ENCODE data around the gene CSPG5.

DNA sequence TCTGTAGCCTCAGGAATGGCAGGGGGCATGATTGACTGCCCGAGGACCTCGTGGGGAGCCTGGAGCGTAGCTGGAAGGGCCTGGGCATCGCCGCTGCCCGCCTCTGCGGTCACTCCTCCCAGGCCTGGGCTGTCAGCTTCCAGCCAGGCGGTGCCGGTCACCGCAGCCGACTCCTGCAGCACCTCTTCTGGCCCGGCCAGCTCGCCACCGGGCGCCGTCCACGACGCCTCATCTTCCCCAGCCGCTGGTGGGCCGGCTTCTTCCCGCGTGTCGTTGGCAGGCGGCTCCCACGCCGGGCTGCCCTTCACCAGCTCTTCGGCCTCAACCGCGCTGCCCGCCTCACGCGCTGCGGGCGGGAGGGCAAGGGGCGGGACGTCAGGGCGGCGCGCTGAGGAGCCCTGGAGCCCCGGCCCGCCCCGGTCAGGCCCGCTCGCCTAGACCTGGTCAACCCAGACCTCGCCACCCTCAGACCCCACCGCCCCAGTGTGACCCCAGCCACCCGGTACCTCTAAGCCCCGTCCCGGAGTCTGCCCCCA is 1.0 kb downstream of the CSPG5 start:
- TF ChIP-seq, protein P1, sequence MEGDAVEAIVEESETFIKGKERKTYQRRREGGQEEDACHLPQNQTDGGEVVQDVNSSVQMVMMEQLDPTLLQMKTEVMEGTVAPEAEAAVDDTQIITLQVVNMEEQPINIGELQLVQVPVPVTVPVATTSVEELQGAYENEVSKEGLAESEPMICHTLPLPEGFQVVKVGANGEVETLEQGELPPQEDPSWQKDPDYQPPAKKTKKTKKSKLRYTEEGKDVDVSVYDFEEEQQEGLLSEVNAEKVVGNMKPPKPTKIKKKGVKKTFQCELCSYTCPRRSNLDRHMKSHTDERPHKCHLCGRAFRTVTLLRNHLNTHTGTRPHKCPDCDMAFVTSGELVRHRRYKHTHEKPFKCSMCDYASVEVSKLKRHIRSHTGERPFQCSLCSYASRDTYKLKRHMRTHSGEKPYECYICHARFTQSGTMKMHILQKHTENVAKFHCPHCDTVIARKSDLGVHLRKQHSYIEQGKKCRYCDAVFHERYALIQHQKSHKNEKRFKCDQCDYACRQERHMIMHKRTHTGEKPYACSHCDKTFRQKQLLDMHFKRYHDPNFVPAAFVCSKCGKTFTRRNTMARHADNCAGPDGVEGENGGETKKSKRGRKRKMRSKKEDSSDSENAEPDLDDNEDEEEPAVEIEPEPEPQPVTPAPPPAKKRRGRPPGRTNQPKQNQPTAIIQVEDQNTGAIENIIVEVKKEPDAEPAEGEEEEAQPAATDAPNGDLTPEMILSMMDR (IDR thresholded peaks at IDR 0.05) = no peak
- TF ChIP-seq EZH2 (IDR thresholded peaks at IDR 0.05; ENCODE audit: borderline replicate concordance, insufficient read depth, low read depth, low read length, poor library complexity, severe bottlenecking) = no peak
